NT2/D1 (cell line): ENCODE measurements around the gene SLC35F3.

Experiments used
- SUZ12 ChIP-seq: IDR thresholded peaks from 2 replicates; pipeline ENCODE4 v1.6.1; 2011; ENCODE audit not compliant: insufficient read length, insufficient read depth; ENCODE audit errors: extremely low read depth
- YY1 ChIP-seq: IDR thresholded peaks from 2 replicates; pipeline ENCODE4 v1.6.1; 2011; ENCODE audit not compliant: insufficient read length, insufficient read depth

DNA sequence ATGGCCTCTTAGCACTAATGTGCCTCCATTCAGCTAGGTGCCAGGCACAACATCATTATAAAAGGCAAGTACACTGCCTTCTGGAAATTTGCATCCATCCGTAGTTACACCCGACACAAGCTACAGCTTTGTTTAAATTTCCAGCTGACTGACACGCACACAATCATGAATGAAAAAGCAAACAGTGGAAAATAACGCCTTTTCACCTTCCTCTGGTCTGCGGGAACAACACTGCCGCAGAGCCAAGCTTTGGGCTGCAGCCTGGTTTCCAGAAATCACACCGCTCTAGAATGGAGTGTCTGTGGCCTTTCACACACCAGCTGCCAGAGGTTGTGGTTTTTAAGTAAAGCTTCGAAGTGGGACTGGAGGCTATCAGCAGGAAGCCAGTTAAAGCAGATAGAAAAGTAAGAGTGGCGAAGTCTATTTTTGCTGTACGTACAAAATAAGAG, 326.0 kb downstream of the SLC35F3 start:
- TF ChIP-seq SUZ12 (no peak), YY1 (no peak)
